Pulmonary artery endothelial cell (primary cell): ENCODE measurements around the gene ATG5. TPM values are rescaled to one million over a fixed set of nuclear protein-coding genes. Genes with fewer than 3 reads are reported as not detected.
A peak's percentile ranks its signal among the peaks of the same experiment; 100 is the strongest.

ENCODE experiments used
- DNase-seq: peaks from one replicate; pipeline ENCODE4 v3.0.0-alpha.2; 2011; ENCODE audit warnings: low read depth, low spot score
- total RNA-seq: library from RNA; depleted of rRNA; stranded (reverse); fragments of >200 nt; gene quantifications from 2 replicates; pipeline ENCODE4 v1.2.3, GENCODE V29; 2014

The ATG5 gene
- total RNA-seq, result 48.2 and 51.5 TPM in 2 replicates

DNA sequence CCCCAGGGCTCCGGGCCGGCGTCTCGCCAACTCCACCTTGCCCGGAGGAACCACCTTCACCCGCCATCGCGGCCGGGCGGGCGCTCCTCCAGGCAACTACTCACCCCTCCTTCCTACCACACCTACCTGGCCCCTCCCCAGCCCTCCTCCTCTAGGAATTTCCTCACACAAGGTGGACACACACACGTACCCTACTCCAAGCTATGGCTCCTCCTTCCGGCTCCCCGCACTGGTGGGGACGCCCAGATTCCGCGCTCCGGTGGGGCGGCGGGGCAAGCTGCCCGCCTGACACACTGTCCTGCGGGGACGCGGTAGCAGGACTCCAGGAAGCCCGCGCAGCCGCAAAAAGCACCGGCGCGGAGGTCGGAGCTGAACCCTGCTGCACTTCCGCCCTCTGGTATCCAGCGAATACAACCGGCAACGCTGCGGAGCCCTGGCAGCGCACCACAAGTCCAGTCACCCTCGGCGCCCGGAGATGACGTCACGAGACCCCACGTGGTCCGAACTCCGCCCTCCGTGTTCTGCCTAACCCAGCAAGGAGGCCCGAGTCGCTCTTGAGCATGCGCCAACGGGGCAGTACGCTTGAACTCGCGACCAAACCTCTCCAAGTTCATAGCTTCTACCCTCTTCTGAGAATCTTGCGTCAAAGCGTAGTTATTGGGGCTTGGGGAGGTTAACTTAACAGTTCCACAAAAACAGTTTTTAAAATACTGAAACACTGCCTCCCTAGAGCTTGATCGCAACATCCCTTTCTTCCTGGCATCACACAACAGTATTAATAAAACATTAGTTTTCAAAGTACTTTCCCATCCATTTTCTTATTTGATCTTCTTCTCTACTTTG, at the start of gene ATG5:
Gene ATG5 (minus strand): TSS at position 425 of the 843 bp plus-strand sequence. CDS start 9,552 bp downstream, outside the sequence.
- peak; percentile 97 for DNase-seq

DNA sequence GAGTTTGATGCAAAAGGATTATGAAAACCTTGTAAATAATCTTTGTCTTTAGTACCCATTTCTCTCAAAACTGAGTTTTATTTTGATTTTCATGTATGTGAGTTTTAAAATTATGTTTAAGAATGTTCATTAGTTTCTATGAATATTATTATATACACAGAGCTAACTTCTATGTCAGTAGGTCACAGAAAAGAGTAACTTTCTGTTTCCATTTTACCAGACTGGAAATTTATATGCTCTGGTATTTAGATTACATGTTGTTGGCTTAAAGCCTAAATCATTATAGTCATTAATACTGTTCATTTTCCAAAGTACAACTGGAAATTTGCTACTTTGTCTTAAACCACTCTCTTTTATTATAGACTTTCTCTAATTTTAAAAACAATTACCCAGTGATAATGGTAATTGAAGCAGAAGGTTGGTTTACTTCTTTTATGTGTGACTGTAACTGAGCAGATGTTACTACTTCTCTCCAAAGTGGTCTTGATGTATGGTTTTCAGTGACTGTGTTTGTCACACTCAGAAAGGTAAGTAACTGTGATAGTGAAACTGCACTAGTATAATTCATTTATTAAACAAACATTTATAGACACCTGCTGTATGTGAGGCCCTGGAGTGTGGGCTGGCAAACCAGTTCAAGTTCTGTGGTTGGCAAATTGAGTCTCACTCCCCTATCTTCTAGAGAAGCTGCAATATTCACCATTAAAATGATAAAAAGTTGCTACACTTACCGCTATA, 48.1 kb upstream of the ATG5 start:
- DNase-seq, result no peak

DNA sequence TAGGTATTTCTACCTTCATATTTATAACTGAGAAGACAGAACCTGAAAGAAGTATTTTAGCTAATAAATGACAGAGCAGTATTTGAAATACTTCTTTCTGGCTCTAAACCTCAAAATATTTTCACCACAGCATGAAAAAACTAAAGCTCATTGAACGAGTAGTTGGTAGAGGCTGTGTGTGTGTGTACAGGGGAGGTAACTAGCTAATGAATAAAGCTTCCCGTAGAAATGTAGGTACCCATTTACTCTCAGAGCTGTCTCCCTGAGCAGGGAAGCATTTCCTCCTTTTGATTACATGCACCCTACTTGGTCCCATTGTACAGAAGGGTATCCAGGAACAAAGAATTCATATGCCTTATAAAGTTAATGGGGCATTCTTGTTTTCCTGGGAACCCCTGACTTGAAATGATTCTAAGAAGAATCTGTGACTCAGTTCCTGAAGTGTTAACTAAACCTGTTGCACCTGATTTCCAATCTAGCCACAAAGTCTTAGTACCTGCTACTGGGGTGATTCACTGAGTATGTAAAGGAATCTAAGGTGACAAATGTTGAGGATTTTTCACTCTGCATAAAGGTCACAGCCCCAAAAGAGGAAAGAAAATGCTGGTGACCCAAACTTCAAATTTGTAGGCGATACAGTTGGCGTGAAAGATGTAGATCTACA, 47.4 kb upstream of the ATG5 start:
- DNase-seq, result no peak

DNA sequence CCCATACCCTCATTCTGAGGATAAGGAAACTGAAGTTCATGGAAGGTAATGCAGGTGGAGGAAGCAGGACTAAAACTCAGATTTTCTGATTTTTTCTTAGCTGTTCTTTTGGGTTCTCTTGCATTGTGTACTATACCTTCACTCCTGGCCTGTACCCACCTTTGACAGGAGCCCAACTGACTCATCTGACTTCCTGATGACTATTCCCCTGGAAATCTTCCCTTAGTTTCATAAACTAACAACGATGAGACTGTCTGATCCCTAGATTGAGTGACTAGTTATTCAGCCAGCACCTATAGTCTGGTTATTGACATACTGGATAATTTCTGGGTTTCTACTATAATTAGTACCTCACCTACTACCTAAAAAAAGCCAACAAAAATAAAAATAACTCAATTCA, 45.1 kb upstream of the ATG5 start:
- no peak for DNase-seq

DNA sequence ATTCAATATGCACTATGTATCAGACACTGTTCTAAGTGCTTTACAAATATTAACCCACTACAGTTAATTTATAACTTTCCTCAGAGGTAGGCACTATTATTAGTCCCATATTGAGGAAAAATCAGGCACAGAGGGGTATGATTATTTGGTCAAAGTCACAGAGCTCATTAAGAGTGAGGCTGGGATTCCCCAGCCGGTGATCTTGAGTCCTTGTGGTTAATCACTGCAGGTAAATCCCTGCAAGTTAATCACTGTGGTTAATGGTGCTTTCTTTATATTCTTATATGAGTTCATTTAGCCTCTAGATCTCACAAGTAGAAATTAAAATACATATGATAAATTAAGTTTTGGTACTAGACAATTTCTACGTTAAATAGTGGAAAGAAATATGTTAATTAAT, 44.2 kb upstream of the ATG5 start:
- DNase-seq, result no peak

DNA sequence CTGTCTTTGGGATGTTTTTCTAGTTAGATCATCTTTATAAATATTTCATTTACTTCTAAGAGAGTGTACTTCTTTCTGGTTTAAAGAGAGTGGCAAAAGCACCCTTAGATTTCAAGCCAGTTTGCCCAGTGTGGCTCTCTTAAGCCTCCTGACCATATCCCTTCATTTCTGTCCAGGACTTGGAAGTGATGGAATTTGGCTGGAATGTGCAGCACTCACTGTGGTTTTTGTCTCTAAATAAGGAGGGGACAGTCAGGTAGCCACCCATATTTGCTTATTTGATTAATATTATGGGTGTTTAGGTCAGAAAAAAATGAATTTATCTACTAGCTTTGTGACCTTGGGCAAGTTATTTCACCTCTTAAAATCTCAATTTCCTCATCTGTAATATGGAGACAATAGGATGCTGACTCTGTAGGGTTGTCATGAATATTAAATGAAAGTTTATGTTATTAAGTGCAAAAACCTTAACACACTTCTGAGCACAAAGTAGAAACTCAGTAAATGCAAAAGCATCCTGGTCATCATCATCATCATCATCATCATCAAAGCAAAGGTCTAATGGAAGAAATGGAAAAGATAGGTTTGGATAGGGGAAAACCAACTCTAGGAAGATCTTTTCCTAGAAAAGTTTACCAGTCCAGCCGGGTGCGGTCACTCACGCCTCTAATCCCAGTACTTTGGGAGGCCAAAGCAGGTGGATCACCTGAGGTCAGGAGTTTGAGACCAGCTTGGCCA, 38.0 kb upstream of the ATG5 start:
- no peak for DNase-seq

DNA sequence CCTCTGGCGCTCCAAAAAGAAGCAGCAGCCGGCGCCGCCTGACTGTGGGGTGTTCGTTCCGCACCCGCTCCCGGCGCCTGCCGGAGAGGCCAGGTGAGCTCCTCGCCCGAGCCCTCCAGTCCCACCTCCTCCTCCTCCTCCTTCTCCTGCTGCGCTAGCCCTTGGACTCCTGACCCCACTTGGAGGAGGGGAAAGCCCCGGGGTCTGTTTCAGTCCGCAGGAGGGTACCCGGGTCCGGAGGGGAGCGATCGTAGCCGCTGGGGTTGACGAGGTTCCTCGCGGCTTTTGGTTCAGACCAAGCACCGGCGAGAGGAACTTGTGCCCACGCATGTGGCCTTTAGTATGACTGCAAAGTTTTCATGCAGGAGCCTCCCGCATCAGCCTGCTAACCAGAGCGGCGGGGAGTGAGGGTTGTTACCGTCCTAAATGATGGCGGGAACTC, 35.5 kb upstream of the ATG5 start:
- DNase-seq, result no peak

DNA sequence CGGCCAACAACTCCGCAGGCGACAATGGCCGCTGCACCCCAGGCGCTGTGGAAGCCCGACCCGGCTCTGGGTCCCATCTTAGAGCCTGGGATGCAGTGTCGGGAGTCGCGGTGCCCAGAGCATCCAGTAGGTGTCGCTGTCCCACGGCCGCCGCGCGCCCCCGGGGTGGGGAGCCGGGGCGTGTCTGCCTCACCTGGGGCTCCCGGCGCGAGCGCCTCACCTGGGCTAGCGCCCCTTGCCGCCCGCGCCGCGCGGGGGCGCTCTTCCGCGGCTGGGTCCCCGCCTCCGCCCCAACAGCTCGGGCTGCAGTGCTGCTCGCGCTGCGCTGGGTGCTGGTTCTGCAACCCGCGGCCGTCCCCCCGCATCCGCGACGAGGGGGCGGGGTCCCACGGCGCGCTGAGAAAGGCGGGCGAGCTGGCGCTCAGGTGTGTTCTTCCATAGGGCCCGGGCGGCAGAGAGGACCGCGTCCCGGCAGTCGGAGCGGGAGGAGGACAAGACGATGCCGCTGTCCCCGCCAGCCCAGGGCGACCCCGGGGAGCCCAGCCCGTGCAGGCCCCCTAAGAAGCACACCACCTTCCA, 34.9 kb upstream of the ATG5 start, which contains the start of gene CRYBG1:
Gene CRYBG1 (plus strand): TSS at position 308 of the 579 bp plus-strand sequence. CDS start 192 bp downstream, at position 500.
- DNase-seq, result no peak

DNA sequence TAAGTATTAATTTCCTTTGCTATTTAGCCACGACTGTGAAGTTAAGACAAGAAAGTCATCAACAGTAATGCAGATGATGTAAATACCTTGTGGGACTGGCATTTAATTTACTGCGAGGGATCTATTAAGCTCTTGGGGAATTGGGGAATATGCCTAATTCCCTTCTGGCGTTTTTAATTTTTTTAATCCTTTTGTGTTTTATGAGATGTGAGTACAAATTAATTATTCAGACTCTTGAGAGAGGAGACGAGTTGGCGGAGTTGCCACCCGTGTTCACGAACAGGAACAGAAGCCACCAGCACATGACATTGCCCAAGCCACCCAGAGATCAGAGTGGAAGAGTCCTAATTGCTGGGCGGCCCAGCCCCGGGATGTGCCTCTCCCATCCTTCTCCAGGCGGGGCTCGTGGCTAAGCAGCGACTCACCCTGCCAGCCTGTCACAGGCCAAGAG, 34.4 kb upstream of the ATG5 start:
- no peak for DNase-seq

DNA sequence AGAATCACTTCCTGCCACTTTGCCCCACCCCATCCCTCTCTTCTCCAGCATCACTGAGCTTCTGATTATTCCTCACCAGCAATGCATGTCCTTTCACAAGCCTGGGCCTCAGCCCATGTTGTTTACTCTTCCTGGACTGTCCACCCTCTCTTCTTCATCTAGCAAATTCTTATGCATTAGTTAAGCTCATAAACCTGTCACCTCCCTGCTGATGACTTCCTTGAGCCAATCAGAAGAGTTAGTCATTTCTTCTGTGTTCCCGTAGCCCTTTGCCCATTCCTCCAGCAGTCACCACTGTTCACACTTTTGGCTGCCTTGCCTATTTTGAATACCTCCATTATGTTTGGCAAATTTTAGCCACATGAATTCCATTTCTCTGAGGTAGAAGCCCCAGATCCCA, 30.8 kb upstream of the ATG5 start:
- DNase-seq, result no peak

DNA sequence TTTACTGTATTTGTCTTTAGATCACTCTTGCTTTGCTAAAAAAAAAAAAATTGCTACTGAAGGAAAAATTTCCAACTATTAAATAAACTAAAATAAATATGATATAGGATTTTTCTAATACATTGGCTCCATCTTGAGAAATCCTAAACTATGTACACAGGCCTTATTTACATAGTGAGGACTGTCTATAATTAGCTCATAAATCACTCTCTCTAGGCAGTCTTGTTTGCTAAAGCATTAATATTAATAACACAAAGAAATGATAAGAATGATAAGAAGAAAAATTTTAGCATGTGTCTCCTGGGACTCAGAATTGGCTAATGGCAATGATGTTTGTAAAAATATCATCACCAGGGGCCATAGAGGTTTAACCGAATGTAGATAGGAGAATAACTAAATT, 21.7 kb upstream of the ATG5 start:
- no peak for DNase-seq

DNA sequence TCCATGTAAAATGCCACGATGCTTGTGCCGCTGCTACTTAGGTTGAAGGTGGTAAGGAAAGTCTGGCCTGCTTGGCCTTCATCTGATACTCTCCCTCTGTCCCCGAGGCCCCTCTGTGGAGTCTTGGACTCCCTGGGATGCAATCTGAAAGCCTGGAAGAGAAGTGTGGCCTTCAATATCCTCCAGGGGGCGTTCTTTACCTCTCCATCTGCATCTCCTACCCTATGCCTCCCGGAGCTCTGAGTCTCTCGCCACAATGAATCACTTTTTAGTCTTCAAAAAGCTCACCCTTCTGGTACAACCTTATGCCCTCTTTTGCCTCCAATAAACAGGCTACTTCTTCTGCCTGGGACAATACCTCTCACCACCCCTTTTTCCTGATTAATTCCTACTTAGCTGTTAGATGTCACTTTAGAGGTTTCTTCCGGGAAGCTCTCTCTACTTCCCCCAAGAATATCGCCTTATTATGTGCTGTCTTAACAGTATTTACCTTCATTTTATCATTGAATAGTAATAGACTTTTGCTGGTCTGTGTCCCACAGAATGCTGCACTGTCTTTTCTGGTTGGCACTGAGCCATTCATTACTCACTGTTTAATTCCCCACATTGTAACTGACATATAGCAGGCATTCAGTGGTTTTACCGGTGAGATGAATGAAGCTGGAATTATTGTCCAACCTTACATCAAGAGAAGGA, 13.9 kb upstream of the ATG5 start:
- no peak for DNase-seq

DNA sequence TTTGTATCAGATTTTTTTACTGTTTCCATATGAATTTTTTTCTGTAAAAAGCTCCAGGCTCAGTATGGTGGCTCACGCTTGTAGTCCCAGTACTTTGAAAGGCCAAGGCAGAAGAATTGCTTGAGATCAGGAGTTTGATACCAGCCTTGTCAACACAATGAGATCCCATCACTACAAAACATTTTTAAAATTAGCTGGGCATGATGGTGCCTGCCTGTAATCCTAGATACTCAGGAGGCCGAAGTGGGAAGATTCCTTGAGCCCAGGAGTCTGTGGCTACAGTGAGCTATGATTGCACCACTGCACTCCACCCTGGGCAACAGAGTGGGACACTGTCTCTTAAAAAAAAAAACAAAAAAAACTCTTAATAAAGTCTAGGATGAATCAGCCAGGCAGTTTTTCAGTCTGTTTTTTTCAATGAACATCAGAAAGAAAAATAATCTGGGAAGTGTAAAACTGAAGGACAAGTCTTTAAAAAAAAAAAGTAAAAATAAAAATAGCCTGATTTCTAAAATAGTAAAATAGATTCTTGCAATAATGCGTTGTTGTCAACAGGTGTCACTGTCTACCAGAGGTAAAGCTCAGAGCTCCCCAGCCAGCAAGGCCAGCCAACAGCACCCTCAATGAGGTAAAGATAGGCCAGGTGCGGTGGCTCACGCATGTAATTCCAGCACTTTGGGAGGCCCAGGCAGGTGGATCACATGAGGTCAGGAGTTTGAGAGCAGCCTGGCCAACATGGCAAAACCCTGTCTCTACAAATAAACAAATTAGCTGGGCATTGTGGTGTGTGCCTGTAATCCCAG, 9.3 kb upstream of the ATG5 start:
- DNase-seq, result no peak

DNA sequence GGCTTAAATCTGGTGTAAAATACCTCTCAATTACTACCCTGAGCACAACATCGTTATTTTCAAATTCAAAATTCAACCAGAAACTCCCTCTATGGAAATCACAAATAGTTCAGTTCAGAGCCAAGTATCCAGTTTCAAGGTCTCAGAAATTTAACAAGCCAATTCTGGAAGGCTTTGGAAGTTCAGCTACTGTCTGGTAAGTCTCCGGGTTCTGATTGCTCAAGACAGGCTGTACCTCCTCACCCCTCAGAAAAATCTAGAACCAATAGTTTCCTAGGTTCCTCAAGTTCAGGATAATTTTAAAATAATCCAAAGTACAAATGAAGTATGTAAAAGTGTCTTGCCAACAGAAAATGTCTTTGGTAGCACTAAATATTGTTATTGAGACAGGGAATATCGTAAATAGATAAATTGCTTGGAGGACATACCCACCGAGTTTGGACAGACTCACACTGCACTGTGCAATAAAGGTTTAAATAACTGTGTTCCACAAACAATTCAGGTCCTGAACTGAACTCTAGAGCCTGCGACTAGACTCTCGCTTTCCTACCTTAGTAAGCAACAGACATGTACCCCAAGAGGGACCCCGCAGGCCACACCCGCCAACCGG, 729 bp downstream of the ATG5 start:
- DNase-seq, result no peak

DNA sequence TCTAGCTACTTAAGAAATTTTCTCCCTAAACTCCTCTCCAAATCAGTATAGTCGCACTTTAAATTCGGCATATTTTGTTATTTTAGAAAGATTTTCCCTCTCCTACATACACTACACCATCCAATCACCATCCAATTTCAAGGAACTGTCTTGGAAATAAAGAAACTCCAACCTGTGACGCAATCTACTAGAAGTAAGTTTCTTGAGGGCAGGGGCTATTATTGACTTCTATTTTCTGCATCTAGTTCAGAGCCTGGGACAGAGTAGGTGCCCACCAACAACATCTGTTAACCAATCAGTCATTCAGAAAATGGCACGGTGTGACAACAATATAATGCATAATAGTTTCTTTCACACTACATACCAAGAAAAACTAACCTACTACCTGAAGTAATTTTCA, 3.6 kb downstream of the ATG5 start:
- DNase-seq, result no peak

DNA sequence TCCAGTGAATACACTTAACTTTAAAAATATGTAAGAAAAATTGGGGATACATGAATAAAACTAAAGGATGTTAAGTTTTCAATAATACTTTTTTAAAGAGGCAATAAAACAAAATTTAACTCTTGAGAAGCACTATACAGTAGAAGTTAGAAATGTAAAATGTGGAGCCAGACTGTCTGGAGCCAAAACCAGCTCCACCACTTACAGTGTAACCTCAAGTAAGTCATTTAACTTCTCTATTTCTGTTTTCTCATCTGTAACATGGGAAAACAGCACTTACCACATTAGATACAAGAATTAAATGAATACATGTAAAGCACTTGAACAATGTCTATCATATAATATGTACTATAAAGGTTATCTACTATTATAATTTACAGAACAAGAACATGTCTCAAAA, 6.7 kb downstream of the ATG5 start:
- no peak for DNase-seq

DNA sequence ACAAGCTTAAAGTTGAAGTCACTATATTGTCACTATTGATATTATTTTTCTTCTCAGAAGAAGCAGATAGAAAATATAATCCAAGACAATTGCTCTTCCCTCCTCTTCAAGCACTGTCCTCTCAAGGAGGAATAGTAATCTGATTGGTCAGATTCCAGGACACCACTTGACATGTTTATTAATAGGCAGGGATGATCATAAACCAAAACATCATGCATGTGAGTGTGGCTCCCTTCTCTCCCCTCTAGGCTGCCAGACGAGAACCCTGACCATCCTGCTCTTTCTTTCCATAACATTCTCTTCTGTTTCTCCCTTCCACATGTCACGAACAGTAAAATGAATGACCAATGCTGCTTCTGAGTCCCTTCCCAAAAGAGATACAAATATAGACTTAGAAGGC, 7.5 kb downstream of the ATG5 start:
- DNase-seq, result no peak

DNA sequence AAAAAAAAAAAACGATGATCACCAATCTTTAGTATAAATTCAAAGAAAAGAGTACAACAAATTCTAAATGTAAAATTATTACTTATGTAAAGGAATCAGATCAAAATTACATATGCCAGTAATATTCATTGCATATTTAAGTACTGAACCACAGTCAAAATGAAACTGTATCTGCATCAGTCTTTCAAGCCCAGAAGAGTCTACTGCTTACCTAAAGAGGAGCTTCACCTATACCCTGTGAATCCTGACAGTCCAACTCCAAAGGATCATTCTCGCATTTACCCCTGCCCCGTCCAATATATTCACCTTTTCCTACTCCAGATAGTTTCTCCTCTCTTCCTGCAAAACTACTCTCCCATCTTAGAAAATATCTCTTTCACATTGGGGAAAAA, 9.2 kb downstream of the ATG5 start:
- no peak for DNase-seq

DNA sequence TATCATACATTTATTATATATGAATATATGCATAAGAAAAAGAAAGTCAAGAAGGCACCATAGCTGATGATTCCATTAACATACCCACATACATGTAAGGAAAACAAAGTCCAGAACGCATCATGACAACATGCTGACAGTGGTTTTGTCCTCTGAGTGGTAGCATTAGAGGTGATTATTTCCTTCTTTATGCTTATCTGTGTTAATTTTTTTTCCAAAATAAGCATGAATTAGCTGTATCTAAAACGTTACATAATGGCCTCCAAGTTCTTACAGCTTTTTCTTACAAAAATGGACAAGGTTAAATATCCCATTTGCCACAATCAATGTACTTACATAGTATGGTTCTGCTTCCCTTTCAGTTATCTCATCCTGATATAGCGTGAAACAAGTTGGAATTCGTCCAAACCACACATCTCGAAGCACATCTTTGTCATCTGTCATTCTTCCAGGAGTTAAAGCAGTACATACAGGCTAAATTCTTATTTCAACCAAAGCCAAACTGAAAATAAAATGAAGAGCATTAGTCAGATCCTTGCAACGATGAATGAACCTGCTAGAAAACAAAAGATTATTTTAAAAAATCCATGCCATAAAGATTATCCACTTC, 9.7 kb downstream of the ATG5 start:
- DNase-seq, result no peak
